ENCODE data around the gene MUC6.

The MUC6 gene

DNA sequence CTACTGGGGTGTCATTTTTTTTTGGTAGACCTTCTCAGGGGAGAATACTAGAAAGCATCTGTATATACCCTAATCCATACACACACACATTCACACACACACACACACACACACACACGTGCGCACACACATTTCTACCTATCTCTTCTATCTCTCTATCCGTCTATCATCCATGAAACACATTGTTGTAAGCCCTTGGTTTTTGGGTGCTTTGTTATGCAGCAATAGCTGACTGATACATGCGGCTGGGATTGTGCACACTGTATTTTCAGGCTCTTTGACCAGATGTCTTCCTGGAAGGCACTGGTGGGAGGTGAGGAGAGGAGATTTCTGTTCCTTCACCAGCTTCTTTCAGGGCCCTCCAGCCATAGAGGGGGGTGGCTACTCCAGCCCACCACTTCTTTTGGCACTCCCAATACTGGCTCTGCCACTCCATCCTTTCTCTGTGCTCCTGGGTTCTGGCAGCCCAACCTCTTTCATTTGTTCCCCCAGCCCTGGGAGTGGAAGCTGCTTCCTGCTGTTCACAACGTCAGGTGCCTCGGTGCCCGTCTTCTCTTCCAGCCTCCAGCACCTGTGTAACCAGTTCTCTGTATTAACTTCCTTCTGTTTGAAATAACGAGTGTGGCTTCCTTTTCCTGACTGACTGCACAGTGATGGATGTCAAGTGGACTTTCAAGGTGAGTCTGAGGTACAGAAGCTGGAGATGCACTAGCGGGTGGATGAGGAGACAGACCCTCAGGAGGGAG lies 25.7 kb upstream of the MUC6 start:
- ChIA-PET CTCF (interaction anchor here (1.1 to 1.4 kb wide), 3 partner anchors 8 to 213 kb away, joined by 3 to 5 read pairs (median 3); no protein-coding TSS in a partner anchor), POLR2A (no interaction called here)
- DNase-seq (ENCODE audit: low read depth, low spot score): no peak
- no peak overlapping the region for H3K4me3 ChIP-seq (ENCODE audit: low read depth, low read length)
- TF ChIP-seq, protein P1, sequence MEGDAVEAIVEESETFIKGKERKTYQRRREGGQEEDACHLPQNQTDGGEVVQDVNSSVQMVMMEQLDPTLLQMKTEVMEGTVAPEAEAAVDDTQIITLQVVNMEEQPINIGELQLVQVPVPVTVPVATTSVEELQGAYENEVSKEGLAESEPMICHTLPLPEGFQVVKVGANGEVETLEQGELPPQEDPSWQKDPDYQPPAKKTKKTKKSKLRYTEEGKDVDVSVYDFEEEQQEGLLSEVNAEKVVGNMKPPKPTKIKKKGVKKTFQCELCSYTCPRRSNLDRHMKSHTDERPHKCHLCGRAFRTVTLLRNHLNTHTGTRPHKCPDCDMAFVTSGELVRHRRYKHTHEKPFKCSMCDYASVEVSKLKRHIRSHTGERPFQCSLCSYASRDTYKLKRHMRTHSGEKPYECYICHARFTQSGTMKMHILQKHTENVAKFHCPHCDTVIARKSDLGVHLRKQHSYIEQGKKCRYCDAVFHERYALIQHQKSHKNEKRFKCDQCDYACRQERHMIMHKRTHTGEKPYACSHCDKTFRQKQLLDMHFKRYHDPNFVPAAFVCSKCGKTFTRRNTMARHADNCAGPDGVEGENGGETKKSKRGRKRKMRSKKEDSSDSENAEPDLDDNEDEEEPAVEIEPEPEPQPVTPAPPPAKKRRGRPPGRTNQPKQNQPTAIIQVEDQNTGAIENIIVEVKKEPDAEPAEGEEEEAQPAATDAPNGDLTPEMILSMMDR (IDR thresholded peaks at IDR 0.05; ENCODE audit: insufficient read depth, low read length, missing control alignments): no peak

DNA sequence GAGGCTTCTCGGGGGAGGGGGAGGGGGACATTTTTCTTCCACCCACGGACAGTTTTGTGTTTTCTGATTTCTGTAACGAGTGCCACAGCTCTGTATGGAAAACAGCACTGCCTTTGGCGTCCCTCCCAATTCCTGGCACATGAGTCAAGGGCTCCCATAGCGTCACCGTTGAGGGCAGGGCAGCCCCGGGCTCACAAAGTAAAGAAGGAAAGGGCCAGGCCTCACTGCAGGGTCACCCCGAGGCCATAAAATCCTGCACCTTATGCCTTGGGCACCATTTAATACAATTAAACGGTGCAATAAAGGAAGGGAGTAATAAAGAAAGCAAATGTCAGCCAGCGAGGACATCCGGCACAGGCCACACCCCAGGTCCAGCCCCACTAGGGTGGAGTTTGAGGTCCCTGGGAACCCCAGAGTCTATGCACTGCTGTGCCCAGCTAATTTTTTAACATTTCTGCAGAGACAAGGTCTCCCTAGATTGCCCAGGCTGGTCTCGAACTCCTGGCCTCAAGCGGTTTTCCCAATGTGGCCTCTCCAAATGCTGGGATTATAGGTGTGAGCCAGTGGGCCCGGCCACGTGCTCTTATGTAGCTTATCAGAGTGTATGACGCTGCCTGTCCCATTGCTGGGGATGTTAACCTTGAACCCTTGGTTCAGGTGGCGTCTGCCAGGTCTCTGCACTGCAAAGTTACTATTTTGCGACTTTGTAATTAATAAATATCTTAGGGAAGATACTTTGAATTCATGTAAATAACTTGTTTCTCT lies 24.5 kb upstream of the MUC6 start:
- ChIA-PET POLR2A (no interaction called here), CTCF (interaction anchor here (1.1 kb wide), 2 partner anchors 10 to 212 kb away, joined by 3 to 5 read pairs; no protein-coding TSS in a partner anchor)
- H3K4me3 ChIP-seq (ENCODE audit: low read depth, low read length): no peak overlapping the region
- TF ChIP-seq, protein P1 (IDR thresholded peaks at IDR 0.05; ENCODE audit: insufficient read depth, low read length, missing control alignments): no peak
- no peak for DNase-seq (ENCODE audit: low read depth, low spot score)

DNA sequence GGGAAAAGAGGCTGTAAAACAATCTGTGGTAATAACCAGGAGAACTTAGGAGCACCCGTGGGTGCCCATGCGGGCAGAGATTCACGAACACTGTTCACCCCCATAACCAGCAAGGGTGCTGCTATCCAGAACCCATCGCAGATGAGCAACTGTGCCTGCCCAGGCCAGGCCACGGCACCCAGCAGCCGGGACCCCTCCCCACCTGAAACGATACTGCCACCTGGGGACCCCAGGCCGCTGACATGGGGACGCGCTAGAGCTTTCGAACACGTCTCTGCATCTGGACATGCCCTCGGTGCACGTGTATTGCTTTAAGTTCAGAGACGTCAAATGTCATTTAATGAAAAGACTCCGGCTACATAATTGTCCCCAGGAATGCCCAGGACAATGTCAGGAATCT lies 23.9 kb upstream of the MUC6 start:
- TF ChIP-seq, protein P1 (IDR thresholded peaks at IDR 0.05; ENCODE audit: insufficient read depth, low read length, missing control alignments): no peak
- ChIA-PET CTCF (no interaction called here), POLR2A (no interaction called here)
- H3K4me3 ChIP-seq (ENCODE audit: low read depth, low read length): no peak overlapping the region
- DNase-seq (ENCODE audit: low read depth, low spot score): no peak

DNA sequence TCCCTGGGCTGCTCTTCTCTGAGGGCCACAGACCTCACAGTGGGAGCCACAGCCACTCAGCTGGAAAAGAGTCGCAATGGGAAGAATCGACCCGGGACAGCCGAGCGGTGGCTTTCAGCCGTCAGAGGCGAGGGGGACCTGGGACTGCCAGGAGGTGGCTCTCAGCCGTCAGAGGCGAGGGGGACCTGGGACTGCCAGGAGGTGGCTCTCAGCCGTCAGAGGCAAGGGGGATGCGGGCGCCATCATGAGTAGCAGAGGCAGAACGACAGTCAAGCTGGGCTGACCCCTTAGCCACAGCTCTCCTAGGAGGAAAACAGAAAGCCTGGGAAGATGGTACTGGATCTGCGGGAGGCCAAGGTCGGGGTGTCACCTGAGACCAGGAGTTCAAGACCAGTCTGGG lies 23.2 kb upstream of the MUC6 start:
- POLR2A ChIA-PET: no interaction called here
- CTCF ChIA-PET: no interaction called here
- TF ChIP-seq, protein P1 (IDR thresholded peaks at IDR 0.05; ENCODE audit: insufficient read depth, low read length, missing control alignments): no peak
- no peak for DNase-seq (ENCODE audit: low read depth, low spot score)
- no peak overlapping the region for H3K4me3 ChIP-seq (ENCODE audit: low read depth, low read length)

DNA sequence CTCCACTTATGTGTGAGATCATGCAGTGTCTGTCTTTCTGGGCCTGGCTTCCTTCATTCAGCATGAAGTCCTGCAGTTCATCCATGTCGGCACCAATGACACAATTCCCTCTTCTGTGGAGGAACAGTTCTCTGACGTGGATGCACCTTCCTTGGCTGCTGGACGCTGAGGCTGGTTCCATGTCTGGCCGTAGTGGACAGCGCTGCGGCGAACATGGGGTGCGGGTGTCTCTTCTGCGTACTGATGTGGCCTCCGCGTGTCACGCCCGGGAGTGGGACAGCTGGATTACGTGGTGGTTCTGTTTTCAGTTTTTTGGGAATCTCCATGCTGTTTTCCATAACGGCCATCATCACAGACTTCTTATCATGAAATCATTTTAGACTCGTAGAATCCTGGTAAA lies 21.3 kb upstream of the MUC6 start:
- H3K4me3 ChIP-seq (ENCODE audit: low read depth, low read length): no peak overlapping the region
- TF ChIP-seq, protein P1 (IDR thresholded peaks at IDR 0.05; ENCODE audit: insufficient read depth, low read length, missing control alignments): no peak
- ChIA-PET POLR2A (no interaction called here), CTCF (no interaction called here)
- no peak for DNase-seq (ENCODE audit: low read depth, low spot score)

DNA sequence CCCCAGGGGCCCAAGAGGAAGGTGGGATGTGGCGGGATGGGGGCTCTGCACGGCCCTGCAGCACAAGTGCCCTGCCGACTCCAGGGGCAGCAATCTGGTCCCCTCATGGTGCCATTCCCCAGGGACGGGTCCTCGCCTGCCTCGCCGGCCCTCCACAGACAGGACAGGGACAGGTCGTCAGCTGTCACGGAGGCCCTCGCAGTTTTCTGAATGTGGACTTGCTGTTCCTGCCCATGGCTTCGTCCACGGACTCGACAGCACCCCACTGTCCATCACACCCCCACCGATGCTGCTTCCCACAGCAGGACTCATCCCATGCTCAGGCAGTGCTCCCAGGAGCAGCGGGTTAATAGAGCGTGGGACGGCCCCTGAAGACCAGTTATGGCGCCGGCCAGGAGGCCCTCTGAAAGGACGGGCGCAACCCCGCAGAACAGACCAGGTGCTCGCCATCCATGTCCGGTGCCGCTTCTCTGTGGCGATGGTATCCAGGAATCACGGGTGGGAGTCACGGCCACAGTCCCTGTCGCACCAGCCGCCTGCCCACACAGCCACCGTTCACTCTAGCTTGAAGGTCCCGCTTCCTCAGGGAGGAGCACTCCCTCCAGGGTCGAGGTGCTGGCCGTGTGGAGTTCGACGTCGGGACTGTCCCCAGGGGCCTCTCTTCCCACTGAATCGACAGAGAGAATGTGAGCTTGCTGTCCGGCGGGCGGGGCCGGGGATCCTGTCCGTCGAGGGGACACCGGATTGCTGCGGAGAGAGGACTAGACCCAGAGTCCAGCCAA lies 19.7 kb upstream of the MUC6 start:
- TF ChIP-seq, protein P1 (IDR thresholded peaks at IDR 0.05; ENCODE audit: insufficient read depth, low read length, missing control alignments): no peak
- POLR2A ChIA-PET: no interaction called here
- CTCF ChIA-PET: no interaction called here
- DNase-seq (ENCODE audit: low read depth, low spot score): no peak
- H3K4me3 ChIP-seq (ENCODE audit: low read depth, low read length): no peak overlapping the region

Measured in AG04449 (cell line).